Natural killer cell (primary cell): ENCODE measurements around the gene TRAPPC2B. TPM values are rescaled to one million over a fixed set of nuclear protein-coding genes. Genes with fewer than 3 reads are reported as not detected.

Experiments used
- ATAC-seq, 3 donors: fragments of 150-1000 bp in 2 of 3; fragments of 200-7000 bp in 1 of 3; cut with Tn5 transposase; 1 replicate in 1 of 3; 2 replicates in 2 of 3; pipeline ENCODE4 v1.10.0; 2021; ENCODE audit warnings: mild to moderate bottlenecking in 2 of 3, moderate library complexity in 2 of 3
- DNase-seq, 2 donors: peaks; one replicate each; pipeline versions ENCODE4 v3.0.0 to v3.0.0-alpha.2; 2013 to 2021; ENCODE audit warnings: mixed read lengths in 1 of 2
- H3K27ac ChIP-seq: one replicate; pipeline ENCODE4 v1.5.1; 2013; ENCODE audit warnings: mild to moderate bottlenecking, low read length
- H3K27me3 ChIP-seq: one replicate; pipeline ENCODE4 v1.6.1; 2013; ENCODE audit warnings: low read length; ENCODE audit not compliant: control insufficient read depth, insufficient read depth
- H3K36me3 ChIP-seq: one replicate; pipeline ENCODE4 v1.6.1; 2013; ENCODE audit warnings: low read length; ENCODE audit not compliant: control insufficient read depth, insufficient read depth
- H3K4me1 ChIP-seq: one replicate; pipeline ENCODE4 v1.6.1; 2013; ENCODE audit warnings: low read length; ENCODE audit not compliant: control insufficient read depth, insufficient read depth
- H3K4me3 ChIP-seq: one replicate; pipeline ENCODE4 v1.5.1; 2013; ENCODE audit warnings: low read length
- H3K9me3 ChIP-seq: one replicate; pipeline ENCODE4 v1.6.1; 2013; ENCODE audit warnings: low read length; ENCODE audit not compliant: control insufficient read depth, insufficient read depth
- H3K27ac Mint-ChIP-seq, 2 donors: one replicate each; pipeline ENCODE4 v1.8.0; 2022; ENCODE audit warnings: mild to moderate bottlenecking in 2 of 2, mixed read lengths in 2 of 2, moderate library complexity in 1 of 2
- H3K27me3 Mint-ChIP-seq, 2 donors: one replicate each; pipeline ENCODE4 v1.8.0; 2022; ENCODE audit warnings: low read depth in 2 of 2, mixed read lengths in 2 of 2
- H3K36me3 Mint-ChIP-seq: one replicate; pipeline ENCODE4 v1.8.0; 2022; ENCODE audit warnings: mixed read lengths
- H3K4me1 Mint-ChIP-seq, 2 donors: one replicate each; pipeline ENCODE4 v1.8.0; 2022; ENCODE audit warnings: mixed read lengths in 2 of 2
- H3K4me3 Mint-ChIP-seq: one replicate; pipeline ENCODE4 v1.8.0; 2022; ENCODE audit warnings: mild to moderate bottlenecking, moderate library complexity, mixed read lengths
- H3K9me3 Mint-ChIP-seq, 2 donors: one replicate each; pipeline ENCODE4 v1.8.0; 2022; ENCODE audit warnings: mixed read lengths in 2 of 2
- WGBS: methylation state at CpG from one replicate; pipeline ENCODE4 v1.1.7; 2013; ENCODE audit warnings: missing lambda C conversion rate; ENCODE audit not compliant: insufficient coverage; 5-methylcytosine and 5-hydroxymethylcytosine counted together
- intact Hi-C: fragments of 100-400 bp; cut with micrococcal nuclease; formaldehyde crosslinking; loops from one replicate; pipeline ENCODE4 v1.14.2; 2022
- total RNA-seq, 4 donors: library from RNA; stranded (reverse); fragments of 120-200 nt in 1 of 4; gene quantifications; one replicate each; pipeline versions ENCODE4 v1.2.3 to v1.2.4, GENCODE V29; 2013 to 2022
- TF ChIP-seq, protein P1 (sequence below): fragments of 200-600 bp; IDR thresholded peaks from one replicate; pipeline ENCODE4 v1.8.0; 2022; ENCODE audit warnings: antibody characterized with exemption

Gene TRAPPC2B
- total RNA-seq, 3 donors from 2014 or later (not counting 1 experiment from before 2014, with no cell fraction given): 7.4 to 15.6 (median 13.7) TPM

DNA sequence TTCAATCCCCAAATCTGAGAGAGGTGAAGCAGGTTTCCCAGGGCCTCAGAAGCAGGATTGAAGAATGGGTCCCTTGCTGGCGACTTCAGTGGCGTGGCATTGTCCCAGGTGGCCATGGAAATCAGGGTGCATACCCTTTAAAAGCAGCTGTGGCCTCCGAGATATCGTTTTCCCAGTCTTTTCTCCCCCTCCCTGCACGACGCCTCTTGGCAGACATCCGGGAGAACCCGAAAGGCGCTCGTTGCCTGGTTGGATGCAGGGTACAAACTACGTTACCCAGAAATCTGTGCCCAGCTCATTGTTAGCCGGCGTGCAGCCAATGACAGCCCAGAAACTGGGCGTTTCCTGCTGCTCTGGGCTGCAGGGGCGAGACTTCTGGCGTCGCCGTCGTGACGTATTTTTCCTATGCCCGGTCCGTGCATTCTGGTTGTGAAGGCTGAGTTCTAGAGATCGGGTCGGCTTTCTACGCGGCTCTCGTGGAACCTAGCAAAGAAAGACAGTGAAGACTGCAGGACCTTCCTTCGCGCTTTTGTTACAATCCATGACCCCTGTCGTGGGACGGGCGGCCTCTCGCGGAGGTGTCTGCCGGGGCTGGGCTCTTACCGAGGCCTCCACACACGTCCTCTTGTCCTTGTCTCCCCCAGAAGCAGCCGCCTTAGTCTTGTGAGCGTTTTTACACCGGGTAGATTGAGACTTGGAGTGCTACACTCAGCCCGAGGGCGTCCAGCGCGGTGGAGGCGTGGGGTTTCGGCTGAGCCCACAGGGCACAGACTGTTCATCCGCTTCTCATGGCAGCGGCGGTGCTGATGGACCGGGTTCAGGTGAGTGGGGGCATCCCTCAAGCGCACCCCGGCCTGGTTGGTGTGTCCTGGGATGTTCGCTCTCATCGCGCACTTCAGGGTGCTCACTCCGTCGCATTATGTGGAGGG lies 12.2 kb upstream of the TRAPPC2B start, which contains the start of gene ZNF304:
Gene ZNF304 (plus strand): TSS at position 395 of the 929 bp plus-strand sequence. CDS start 394 bp downstream, at position 789.
- peaks cover 25% of the 10 kb centered on the region for H3K9me3 ChIP-seq
- peak within 1 kb of the TSS; percentile 91 for H3K4me3 ChIP-seq
- TF ChIP-seq, protein P1, sequence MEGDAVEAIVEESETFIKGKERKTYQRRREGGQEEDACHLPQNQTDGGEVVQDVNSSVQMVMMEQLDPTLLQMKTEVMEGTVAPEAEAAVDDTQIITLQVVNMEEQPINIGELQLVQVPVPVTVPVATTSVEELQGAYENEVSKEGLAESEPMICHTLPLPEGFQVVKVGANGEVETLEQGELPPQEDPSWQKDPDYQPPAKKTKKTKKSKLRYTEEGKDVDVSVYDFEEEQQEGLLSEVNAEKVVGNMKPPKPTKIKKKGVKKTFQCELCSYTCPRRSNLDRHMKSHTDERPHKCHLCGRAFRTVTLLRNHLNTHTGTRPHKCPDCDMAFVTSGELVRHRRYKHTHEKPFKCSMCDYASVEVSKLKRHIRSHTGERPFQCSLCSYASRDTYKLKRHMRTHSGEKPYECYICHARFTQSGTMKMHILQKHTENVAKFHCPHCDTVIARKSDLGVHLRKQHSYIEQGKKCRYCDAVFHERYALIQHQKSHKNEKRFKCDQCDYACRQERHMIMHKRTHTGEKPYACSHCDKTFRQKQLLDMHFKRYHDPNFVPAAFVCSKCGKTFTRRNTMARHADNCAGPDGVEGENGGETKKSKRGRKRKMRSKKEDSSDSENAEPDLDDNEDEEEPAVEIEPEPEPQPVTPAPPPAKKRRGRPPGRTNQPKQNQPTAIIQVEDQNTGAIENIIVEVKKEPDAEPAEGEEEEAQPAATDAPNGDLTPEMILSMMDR: no peak
- DNase-seq: peak; percentile 75 to 91
- Mint-ChIP-seq H3K36me3 (peaks cover 42% of the 10 kb centered on the region), H3K4me1 (peaks cover 32 to 33% of the 10 kb centered on the region in 2 donors), H3K4me3 (peak within 1 kb of the TSS; percentile 98), H3K27me3 (peaks cover 8 to 16% of the 10 kb centered on the region in 2 donors), H3K27ac (peak within 1 kb of the TSS; percentile 95 to 97), H3K9me3 (peaks cover 9 to 17% of the 10 kb centered on the region in 2 donors)
- peak within 1 kb of the TSS; percentile 77 for H3K27ac ChIP-seq
- peaks cover 2% of the 10 kb centered on the region for H3K27me3 ChIP-seq
- peaks cover 17% of the 10 kb centered on the region for H3K4me1 ChIP-seq
- H3K36me3 ChIP-seq: peaks cover 25% of the 10 kb centered on the region
- intact Hi-C loops: loop anchor here (1.0 to 5.0 kb wide), 6 partner anchors 12 to 110 kb away; partner anchors contain the start of genes TRAPPC2B, ZNF17, ZNF460 and ZNF543
- WGBS: 3% methylated on average over 57 of the region's 57 CpGs
- peak; percentile 94 to 99 (median 98) for ATAC-seq

DNA sequence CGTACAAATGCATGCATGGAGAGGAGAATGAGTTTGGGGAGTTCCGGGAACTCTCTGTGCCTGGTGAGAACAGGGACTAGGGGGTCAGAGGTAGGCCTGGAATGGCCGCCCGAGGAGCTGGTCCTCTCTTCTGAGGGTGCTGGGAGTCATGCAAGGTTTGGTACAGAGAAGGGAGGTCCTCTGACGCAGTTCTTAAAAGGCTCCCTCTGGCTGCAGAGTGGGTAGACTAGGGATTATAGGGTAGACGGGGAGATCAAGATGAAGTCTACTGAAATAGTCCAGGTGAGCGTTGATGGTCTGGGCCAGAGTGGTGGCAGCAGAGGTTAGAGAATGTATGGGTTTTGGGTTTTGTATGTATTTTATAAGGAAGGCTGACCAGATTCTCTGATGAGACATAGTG lies 11.5 kb upstream of the TRAPPC2B start:
- no peak for DNase-seq
- H3K4me1 ChIP-seq: peaks cover 17% of the 10 kb centered on the region
- H3K27ac ChIP-seq: no peak overlapping the region
- WGBS: 24% methylated on average over 7 of the region's 7 CpGs
- H3K4me3 ChIP-seq: peak overlapping the region; percentile 91
- TF ChIP-seq, protein P1: no peak
- H3K4me1 Mint-ChIP-seq: peaks cover 32 to 33% of the 10 kb centered on the region in 2 donors
- H3K9me3 Mint-ChIP-seq: peaks cover 9 to 20% of the 10 kb centered on the region in 2 donors
- H3K27me3 ChIP-seq: no peaks in the 10 kb centered on the region
- intact Hi-C loops: loop anchor here (1.0 to 5.0 kb wide), 6 partner anchors 11 to 111 kb away; partner anchors contain the start of genes TRAPPC2B, ZNF17, ZNF460 and ZNF543
- peaks cover 4 to 10% of the 10 kb centered on the region in 2 donors for H3K27me3 Mint-ChIP-seq
- peak overlapping the region; percentile 95 to 97 for H3K27ac Mint-ChIP-seq
- H3K4me3 Mint-ChIP-seq: peak overlapping the region; percentile 98
- H3K36me3 Mint-ChIP-seq: peaks cover 49% of the 10 kb centered on the region
- H3K9me3 ChIP-seq: peaks cover 32% of the 10 kb centered on the region
- no peak for ATAC-seq
- peaks cover 33% of the 10 kb centered on the region for H3K36me3 ChIP-seq

DNA sequence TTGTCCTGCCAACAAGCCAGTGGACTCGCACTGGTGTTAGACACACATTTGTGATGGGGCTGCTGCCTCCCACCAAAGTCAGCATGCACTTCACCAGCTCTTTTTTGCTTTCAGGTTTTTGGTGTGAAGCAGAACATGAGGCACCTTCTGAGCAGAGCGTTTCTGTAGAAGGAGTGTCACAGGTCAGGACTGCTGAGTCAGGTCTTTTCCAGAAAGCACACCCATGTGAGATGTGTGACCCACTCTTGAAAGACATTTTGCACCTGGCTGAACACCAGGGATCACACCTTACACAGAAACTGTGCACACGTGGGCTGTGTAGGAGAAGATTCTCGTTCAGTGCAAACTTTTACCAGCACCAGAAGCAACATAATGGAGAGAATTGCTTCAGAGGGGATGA lies 7.4 kb upstream of the TRAPPC2B start:
- H3K4me1 Mint-ChIP-seq: peaks cover 27 to 29% of the 10 kb centered on the region in 2 donors
- H3K9me3 ChIP-seq: peaks cover 56% of the 10 kb centered on the region
- no peak overlapping the region for H3K4me3 ChIP-seq
- TF ChIP-seq, protein P1: no peak
- intact Hi-C loops: no loop called here
- H3K27ac Mint-ChIP-seq: no peak overlapping the region
- H3K27ac ChIP-seq: no peak overlapping the region
- DNase-seq (no peak), ATAC-seq (no peak)
- H3K36me3 Mint-ChIP-seq: peaks cover 63% of the 10 kb centered on the region
- H3K27me3 ChIP-seq: no peaks in the 10 kb centered on the region
- 93% methylated on average over 3 of the region's 4 CpGs for WGBS
- peaks cover 9 to 20% of the 10 kb centered on the region in 2 donors for H3K9me3 Mint-ChIP-seq
- H3K4me3 Mint-ChIP-seq: no peak overlapping the region
- no peaks in the 10 kb centered on the region for H3K27me3 Mint-ChIP-seq
- H3K36me3 ChIP-seq: peaks cover 36% of the 10 kb centered on the region
- H3K4me1 ChIP-seq: peaks cover 12% of the 10 kb centered on the region
